Hematopoietic multipotent progenitor cell (in vitro differentiated cells): ENCODE data around the gene UBE2I. TPM values are rescaled to one million over a fixed set of nuclear protein-coding genes. Genes with fewer than 3 reads are reported as not detected.

Experiments used
- DNase-seq, 3 donors: peaks; one replicate each; pipeline ENCODE4 v3.0.0-alpha.2; 2011 to 2015; ENCODE audit warnings: low read depth in 2 of 3, low spot score in 2 of 3
- total RNA-seq: library from RNA; depleted of rRNA; stranded (reverse); fragments of >200 nt; gene quantifications from one replicate; pipeline ENCODE4 v1.2.3, GENCODE V29; 2012

Gene UBE2I
- total RNA-seq, 1 donor, result 67.6 TPM

DNA sequence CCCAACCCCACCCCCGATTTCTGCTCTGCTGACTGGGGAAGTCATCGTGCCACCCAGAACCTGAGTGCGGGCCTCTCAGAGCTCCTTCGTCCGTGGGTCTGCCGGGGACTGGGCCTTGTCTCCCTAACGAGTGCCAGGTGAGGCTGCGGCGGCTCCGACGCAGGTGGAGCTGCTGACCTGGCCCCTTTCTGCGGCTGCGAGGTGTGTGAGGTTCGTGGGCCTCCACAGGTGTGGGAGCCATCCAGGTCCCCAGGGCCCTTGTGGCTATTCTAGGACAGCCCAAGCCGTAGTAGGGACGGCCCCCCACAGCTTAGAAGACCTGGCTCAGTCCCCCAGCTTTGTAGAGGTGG is 3.0 kb downstream of the UBE2I start:
- no peak for DNase-seq

GRCh38 chr16:1312903-1313302 is 3.5 kb downstream of the UBE2I start:
- no peak for DNase-seq

- DNase-seq, result no peak
Observed at GRCh38 chr16:1313721-1314369, 4.4 kb downstream of the UBE2I start.

DNA sequence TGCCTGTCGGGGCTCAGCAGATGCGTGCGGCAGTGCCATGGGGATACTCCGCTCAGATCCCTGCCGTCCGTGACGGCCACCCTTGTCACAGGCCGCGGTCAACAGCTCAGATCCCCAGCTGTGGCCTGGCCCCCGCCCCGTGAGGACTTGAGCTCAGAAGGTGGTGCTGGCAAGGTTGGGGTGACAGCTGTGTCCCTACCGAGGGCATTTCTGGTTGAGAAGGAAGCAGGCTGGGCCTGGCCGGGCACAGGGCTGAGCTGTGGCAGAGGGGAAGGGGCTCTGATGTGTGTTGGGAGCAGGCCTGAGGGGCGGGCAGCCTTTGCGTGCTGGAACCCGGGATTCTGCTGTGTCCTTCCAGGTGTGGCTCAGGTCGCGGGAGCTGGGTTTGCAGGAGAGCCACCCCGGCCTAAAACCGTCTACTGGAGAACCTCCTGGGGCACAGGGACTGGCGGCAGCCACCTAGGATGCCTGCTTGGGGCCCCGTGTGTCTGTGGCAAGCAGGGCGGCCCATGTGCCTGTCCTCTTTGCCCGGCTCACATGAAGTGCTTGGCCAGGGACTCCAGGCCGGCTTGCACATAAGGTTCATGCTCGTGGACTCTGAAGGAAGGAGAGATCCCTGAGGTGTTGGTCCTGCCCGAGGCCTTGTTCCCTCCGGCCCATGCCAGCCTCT is 5.1 kb downstream of the UBE2I start:
- DNase-seq, result no peak

GRCh38 chr16:1315081-1316032 is 5.9 kb downstream of the UBE2I start:
- no peak for DNase-seq

DNA sequence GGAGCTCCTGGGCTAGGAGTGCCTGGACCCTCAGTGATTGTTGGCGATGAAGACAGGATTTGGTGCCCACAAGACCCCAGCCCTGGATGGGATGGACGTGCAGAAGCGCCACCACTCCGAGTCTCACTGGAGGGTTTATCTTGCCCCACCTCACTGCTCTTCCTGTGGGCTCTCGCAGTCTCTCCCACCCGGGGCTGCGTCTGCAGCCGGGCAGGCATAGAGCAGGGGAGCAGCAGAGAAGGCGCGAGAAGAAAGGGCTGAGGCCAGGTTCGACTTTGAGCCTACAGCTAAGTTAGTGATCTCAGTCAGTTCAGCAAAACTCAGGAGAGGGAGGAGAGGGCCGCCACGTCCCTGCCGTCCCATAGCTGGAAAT is 6.6 kb downstream of the UBE2I start:
- no peak for DNase-seq

- no peak for DNase-seq
Observed at GRCh38 chr16:1317479-1318267, 8.2 kb downstream of the UBE2I start.

DNA sequence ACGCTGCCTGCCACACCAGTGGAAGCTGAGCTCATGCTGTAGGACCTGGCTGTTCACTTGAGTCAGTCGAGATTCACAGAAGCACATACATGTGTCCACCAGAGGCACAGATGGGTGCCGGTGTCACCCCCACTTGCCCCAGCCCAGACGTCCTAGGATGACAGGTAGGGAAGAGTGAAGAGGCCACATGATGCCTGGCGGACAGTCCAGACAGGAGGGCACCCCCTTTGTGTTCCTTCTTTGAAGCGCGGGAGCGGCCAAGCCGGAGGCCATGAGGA is 8.8 kb downstream of the UBE2I start:
- no peak for DNase-seq

DNA sequence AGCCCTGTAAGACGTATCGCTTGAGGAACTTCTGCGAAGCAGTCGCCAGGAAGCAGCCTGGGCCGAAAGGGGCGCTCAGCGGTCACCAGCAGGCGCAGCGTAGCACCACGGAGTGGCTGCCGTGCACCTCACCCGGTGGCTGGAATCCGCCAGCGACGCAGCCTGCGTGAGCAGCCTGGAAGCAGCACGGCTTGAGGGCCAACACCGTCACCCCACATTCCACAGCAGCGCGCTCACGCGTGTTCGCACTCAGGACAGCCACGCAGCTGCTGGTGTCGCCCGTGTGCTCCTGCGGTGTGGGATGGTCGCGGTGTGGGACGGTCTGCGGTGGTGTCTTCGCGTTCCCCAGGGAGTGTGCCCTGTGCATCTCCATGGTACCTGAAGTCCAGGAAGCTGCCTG is 9.6 kb downstream of the UBE2I start:
- no peak for DNase-seq

DNA sequence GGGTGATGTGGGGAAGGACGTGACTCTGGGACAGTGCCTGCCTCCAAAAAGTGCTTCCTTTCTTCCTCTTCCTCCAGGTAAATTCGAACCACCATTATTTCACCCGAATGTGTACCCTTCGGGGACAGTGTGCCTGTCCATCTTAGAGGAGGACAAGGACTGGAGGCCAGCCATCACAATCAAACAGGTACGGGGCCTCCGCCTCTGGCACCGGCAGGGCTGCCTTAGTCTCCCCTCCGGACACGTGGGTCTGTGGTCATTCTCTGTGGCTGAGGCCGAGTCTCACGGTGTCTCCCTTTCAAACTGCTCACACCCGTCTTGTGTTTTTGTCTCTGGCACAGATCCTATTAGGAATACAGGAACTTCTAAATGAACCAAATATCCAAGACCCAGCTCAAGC is 10.7 kb downstream of the UBE2I start:
- DNase-seq, result no peak

GRCh38 chr16:1320658-1321240 is 11.3 kb downstream of the UBE2I start:
- DNase-seq, result no peak

DNA sequence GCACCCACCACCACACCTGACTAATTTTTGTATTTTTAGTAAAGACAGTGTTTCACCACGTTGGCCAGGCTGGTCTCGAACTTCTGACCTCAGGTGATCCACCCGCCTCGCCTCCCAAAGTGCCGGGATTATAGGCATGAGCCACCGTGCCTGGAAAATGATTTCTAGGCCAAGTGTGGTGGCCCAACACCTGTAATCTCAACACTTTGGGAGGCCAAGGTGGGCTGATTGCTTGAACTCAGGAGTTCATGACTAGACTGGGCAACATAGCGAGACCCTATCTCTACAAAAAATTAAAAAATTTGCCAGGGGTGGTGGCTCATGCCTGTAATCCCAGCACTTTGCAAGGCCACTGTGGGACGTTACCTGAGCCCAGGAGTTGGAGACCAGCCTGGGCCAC is 13.0 kb downstream of the UBE2I start:
- DNase-seq, result no peak

- no peak for DNase-seq
Observed at GRCh38 chr16:1323296-1324239, 14.1 kb downstream of the UBE2I start.

DNA sequence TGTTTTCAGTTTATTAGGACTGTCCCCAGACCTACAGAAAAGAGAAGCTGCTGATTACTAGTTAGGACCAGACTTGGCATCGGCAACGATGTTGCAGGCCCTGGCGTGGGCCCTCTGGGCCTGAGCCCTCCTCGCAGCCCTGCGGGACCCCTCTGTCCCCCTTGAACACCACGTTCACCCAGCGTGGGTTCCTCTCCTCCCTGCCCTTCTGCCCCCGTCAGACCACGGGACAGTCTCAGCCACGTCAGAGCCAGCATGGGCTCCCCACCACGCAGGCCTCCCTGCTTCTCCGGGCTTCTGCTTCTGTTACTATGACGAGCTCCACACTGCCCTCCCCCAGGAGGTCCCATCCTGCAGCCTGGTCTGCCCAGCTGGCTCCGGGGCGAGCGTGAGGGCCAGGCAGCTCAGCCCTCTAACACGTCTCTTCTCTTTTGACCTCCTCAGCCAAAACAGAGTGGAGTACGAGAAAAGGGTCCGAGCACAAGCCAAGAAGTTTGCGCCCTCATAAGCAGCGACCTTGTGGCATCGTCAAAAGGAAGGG is 14.9 kb downstream of the UBE2I start:
- no peak for DNase-seq

- no peak for DNase-seq
Observed at GRCh38 chr16:1325261-1325660, 15.8 kb downstream of the UBE2I start.

- DNase-seq, result no peak
Observed at GRCh38 chr16:1325673-1326371, 16.4 kb downstream of the UBE2I start.

DNA sequence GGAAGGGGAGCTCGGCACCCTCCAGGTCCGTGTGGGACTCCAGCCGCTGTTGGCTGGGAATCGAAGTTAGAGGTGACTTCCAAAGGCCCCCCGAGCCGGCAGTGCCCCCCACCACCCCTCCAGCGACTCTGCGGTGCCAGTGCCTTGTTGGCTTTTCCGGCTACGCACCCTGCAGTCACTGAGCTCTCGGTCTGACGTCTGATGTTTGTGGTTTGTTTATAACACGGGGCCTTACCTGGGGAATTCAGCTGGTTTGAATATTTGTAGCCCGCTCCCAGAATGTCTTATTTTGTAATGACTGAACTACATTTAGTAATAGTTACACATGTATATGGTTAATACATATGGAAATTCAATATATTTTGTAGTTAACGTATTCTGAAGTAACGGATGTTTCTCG is 17.0 kb downstream of the UBE2I start:
- DNase-seq, result no peak

GRCh38 chr16:1326946-1327618 is 17.6 kb downstream of the UBE2I start:
- DNase-seq, result no peak
